EH (cell line): ENCODE data around the gene FXYD6.

Source experiments
- DNase-seq: peaks from one replicate; pipeline ENCODE4 v3.0.0-alpha.2; 2015; ENCODE audit warnings: low read depth

The FXYD6 gene

GRCh38 chr11:117843666-117844484 is 32.6 kb downstream of the FXYD6 start:
- DNase-seq, result peak; percentile 63

- DNase-seq, result no peak
These were observed 34.1 kb downstream of the FXYD6 start for GRCh38 chr11:117842131-117842941.

DNA sequence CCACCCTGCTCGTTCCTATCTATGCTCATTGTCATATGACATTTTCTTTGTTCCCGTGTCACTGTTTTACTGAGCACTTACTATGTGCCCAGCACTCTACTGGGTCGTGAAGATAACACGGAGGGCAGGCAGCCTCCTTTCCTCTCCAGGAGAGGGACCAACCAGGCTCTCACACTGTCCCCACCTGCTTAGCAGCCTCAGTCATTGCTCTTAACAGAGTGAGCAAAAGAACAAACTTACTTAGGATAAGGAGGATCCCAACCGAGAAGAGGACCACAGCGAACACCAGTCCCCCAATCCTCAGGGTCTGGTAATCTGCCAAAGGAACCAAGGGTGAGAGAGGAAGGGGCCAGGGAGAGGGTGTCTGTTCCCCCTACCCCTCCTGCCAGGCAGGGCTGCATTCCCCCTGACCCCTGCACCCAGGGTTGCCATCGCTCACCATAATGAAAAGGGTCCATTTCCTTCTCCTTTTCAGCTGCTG is 34.9 kb downstream of the FXYD6 start:
- no peak for DNase-seq

DNA sequence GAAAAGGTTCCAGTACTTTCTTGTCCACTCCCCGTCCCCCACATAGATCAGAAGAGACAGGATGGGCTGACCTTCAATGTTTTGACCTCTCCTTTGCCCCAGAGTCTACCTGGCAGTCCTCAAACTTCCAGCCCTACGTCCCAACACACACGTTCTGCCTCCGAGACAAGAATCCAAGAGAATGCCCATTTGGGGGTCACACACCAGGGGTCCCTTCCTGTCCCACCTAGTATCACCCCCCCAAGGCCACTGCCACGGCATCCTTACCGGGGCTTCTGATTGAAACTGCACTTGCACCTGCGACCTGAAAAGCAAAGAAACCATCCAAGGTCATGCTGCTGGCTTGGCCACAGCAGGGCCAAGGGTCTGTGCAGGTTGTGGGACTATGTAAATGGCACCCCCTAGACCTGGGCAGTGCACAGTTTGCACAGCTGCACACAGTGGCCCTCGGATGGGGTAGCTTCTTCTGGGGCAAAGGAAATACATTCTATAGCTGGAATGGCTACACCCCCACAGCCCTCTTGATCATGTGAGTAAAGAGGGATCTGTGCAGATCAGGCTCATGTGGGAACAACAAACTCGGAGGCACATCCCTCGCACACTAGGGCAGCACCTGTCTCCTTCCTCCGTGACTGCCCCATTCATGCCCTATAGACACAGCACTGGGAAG is 35.4 kb downstream of the FXYD6 start:
- no peak for DNase-seq

DNA sequence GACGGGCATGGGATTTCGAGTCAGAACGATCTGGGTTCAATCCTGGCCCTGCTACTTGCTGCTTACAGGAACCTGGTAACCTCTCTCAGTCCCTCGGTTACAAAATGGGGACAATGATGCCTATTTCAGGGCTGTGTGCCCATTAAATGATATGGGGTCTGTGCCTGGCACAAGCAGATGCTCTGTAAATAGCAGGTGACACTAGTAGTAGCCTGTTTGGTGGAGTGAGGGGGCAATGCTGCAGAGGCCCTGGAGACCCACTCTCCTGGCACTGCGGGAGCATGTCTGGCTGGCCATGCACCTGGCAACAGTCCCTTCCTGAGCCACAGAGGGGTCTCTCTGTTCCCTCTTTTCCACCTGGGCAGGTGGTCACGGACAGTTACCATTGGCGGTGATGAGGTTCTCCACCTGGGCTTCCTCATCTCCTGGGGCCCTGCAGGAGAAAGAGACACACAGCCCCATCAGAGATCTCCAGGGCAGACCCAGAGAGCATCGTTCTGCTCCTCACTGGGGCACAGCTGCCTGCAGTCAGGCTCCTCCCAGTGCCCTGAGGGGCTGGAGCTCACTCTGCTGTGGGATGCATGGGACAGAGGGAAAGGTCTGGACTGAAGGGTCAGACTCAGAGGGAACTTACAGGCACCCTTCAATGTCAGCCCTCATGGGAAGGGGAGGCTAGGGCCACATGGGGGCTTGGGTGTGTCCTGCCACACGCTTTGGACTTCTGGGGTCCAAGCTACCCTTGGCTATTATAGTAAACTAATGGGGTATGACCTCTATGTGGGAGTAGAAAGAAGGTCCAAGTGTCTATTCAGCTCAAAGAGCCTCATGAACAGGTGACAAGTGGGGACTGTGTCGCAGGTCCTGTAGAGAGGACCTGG is 36.3 kb downstream of the FXYD6 start:
- no peak for DNase-seq

- DNase-seq, result no peak
These were observed 37.0 kb downstream of the FXYD6 start for GRCh38 chr11:117839380-117839881.

DNA sequence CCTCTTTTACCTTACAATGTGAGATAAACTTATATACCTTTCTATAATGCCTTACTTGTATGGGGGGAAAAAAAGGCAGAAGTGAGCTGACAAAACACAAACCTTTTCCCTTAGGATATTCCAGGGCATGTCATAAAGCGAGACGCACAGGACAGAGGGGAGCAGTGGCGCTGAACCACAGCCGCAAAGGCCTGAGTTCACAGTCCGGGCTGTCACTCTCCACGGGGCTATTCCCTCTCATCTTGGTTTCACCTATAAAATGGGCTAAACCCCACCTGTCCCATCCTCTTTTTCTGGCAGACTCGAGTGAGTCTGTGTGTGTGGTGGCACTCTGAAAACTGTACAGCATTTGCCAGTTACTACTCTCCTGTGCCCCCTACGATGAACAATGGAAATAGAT is 37.6 kb downstream of the FXYD6 start:
- DNase-seq, result no peak

DNA sequence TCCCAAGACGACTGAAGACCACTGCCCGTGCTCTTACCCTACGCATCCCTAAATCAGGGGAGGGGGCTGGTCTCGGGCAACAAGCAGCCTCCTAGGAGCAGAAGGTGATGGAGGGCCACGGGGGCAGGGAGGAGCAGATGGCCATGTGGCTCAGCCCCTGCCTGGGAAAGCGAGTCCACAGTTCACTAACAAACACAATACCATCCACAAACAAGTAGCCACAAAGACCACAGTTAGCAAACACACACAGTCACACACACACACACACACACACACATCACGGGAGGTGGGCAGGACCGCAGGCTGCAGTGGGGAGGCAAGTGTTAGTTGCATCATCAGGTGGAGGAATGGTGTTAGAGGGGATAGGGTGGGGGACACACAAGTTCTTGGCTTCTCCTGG is 38.7 kb downstream of the FXYD6 start:
- no peak for DNase-seq

DNA sequence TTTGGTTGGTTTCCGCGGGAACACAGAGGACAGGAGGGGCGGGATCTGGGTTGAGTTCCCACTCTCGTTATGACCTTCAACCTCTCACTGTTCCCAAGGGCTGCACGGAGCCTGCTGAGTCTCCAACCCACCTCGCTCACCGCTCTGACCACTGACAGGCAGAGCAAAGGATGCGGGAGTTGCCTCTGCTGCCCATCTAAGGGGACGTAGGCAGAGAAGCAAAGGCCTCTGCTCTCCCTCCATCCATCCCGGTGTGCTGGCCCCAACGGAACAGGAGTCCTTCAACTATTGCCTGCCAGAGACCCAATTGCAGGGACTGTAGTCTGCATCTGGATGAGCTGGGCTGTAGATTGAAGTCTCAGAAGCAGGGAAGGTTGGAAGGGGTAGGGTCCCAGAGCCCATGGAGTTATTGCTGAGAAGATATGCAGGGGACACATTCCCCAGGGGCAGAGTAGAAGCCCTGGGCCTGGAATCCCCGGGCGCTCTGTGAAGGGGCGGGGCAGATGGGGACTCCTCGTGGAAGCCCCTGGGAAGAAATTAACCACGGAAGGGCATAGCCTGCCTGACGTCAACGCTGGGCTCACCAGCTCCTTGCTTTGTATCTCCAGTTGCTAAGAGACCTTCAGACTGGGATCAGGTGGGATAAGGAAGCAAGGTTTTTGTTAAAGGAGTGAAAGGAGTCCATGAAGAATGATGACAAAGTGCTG is 39.2 kb downstream of the FXYD6 start:
- DNase-seq, result no peak

- no peak for DNase-seq
These were observed 40.1 kb downstream of the FXYD6 start for GRCh38 chr11:117836077-117836960.

DNA sequence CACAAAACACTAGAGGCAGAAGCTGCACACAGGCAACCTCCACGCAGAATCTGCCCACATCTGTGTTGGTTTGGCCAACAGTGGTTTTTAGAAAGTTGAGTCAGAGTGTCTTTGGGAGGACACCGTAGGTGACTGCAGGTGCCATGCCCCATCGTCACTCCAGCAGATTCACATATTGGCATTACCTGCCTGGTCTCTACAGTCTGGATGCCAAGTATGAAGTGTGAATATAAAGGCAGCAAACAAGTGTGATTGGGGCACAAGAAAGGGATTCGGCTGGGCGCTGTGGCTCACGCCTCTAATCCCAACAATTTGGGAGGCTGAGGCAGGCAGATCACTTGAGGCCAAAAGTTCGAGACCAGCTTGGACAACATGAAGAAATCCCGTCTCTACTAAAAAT is 40.9 kb downstream of the FXYD6 start:
- no peak for DNase-seq

DNA sequence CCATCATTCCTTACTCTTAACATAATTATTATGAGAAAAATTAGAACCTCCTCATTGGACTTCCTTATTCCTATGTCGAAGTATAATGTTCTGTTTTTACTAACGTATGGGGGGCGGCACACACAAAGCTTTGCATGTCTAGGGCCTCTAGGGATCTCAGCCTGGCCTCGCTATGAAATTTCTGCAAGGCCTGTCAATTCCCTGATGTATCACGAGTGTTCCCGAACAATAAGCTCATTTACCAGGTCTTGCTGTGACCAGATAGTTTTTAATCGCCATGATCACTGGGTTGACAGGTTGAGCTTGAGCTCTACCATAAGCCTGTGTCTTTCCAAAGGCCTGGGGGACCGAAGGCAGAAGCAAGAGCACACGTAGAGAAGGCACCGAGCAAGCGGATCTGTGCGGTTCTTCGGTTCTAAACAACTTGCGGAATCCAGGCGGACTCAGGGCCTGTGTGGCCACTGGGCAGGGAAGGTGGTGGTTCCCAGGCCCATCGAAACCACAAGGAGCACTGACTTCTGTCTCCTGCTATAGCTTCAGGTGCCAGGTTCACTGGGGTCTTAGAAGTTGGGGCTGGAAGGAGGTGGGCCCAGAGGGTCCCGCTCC is 41.5 kb downstream of the FXYD6 start:
- no peak for DNase-seq

GRCh38 chr11:117834068-117834810 is 42.2 kb downstream of the FXYD6 start:
- no peak for DNase-seq

GRCh38 chr11:117833401-117833891 is 43.0 kb downstream of the FXYD6 start:
- DNase-seq, result no peak

GRCh38 chr11:117832511-117832910 is 43.9 kb downstream of the FXYD6 start:
- DNase-seq, result no peak

DNA sequence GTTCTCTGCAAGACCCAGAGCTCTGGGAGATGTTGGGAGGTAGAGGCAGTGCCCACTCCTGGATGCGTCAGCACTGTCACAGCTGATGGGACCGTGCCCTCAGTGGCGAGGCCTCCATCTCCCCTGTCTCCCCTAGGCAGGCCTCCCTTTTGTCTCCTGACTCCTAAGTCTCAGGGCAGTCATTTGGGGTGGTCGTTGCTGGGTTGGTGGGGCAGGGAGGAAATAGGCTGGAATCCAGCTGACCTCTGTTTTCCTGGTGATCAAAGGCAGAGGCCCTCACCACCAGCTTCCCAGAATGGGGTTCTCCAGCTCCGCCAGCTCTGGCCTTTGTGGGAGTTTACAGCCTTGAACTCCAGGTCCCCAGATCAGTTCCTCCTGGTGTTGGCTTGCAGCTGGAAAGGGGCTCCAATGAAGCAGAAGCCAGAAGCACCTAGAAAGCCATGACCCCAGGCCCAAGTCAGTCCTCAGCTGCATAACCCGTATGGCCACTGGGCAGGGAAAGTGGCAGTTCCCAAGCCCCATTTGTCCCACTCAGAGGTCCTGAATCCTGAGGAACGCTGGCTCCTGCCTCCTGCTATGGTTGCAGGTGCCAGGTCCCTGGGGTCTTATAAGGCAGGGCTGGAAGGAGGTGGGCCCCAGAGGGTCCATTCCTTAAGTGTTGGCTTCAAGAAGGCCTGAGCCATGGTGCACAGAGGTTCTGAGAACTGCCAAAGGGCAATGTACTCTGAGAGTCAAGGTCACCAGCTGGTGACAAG is 44.6 kb downstream of the FXYD6 start:
- DNase-seq, result no peak

DNA sequence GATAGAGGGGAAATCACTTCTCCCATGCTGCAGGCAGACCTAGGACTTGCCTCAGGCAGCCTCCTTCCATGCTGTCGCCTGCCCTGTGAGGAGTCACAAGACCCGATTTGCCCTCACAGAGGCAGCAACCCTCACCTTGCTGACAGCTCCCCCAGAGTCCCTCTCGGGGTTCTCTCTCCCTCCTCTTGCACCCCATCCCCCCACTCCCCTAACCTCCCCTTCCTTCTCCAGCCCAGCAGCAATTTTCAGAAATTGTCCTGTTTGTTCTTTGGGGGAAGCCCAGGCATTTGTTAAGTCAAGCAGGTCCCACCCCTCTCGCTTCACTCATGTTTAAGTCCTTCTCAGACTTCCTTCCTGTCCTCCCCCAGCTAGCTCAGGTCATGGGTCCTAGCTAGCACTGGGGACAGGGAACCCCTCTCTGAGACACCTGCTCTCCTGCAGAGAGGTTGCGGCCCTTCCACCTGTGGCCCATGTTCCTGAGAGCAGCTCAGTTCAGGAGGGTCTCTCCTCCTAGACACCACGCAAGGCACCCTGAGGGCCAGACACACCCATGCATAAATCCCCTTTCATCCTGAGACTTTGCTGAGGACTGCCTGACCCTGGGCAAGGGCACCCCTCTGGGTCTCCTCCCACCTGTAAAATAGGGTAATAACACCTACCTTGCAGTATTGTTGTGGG is 45.6 kb downstream of the FXYD6 start:
- DNase-seq, result no peak
